CMK (cell line): ENCODE data around the gene DPP10.
"Not testable (repeated sequence)": the region's sequence is repeated elsewhere in the genome, so short reads cannot be mapped to it uniquely, and the experiment has no call there.

Experiments
- DNase-seq: peaks from one replicate; pipeline ENCODE4 v3.0.0-alpha.2; 2010; ENCODE audit warnings: low read depth

The DPP10 gene

DNA sequence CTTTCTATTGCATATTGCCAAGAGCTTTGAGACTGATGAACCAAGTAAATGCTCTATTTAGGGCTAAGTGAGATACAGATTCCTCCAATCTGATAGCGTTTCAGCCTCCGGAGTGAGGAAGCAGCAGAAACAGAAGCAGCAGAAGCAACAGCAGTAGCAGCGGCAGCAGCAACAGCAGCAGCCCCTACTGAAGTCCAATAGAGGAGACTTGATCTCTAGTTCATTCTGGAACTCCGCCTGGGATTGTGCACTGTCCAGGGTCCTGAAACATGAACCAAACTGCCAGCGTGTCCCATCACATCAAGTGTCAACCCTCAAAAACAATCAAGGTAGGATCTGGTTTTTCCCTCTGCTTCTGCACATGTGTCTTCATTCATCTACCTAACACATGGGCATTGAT, at the start of gene DPP10:
DPP10 (plus strand) TSS at position 132 of the 400 bp plus-strand sequence.
- DNase-seq = no peak

DNA sequence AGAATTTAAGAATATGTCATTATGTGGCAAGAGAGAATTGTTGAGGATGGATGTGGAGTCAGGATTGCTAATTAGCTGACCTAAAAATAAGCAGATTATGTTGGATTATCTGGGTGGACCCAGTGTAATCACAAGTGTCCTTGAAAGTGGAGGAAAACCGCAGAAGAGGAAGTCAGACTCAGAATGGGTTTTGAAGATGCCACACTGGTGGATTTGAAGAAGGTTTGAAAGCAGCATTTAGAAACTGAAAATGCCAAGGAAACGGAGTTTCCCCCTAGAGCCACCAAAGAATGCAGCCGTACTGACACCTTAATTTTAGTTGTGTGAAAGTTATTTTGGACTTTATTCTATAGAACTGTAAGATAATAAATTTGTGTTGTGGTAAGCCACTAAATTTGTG, 41.6 kb upstream of the DPP10 start:
- no peak for DNase-seq

DNA sequence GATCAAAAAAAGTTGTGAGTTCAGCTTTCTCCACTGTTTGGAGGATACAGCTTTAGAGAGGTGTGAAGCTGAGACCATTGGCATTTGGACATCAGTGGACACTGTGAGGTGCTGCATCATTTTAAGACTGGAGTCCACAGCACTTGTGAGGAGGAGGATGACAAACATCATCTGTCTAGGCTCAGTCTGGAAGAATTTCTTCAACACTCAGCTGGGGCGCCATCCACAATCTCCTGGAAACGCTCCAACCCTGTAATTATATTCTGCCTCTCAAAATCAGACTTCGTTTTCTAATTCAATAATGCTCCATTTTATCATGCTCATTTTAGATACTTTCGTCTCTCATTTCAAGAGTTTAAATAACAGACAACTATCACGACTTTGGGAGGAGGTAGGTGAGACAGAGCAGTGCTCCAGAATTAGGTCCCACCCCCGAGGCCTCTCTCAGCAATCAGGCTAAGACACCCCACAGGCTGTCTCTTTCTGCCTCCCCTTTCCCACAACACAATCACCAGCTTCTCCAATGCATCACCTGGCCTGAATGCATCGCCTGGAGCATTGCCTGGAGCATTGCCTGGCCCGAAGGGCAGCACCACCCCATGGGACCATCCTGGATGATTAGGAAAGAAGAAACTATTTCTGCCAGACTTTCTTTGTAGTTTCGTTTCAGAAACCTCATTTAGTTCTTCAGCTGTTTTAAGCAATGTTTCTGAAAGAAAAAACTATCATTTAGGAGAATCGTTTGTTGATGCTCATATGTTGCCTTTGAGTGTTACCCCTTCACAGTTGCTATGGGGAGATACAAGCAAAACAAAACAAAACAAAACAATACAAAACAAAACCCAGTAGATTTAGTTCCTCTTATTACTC, 37.0 kb upstream of the DPP10 start:
- DNase-seq = no peak

DNA sequence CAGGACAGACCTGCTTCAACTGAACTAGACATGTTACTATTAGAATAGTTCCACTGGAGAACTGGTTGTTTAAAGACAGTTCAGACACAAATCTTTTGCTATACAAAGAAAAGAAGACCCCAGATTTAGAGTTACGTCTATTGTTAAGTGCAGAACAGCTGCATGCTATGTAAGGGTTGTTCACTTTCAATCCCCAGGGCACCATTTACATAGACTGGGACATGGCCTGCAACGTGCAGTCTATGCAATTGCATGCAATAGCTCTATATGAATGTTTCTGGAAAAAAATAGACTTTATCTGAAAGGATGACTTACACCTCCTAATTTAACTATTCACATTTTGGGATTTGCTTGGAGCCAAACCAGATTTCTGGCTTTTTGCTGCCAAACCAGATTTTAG, 36.1 kb upstream of the DPP10 start:
- DNase-seq = no peak

DNA sequence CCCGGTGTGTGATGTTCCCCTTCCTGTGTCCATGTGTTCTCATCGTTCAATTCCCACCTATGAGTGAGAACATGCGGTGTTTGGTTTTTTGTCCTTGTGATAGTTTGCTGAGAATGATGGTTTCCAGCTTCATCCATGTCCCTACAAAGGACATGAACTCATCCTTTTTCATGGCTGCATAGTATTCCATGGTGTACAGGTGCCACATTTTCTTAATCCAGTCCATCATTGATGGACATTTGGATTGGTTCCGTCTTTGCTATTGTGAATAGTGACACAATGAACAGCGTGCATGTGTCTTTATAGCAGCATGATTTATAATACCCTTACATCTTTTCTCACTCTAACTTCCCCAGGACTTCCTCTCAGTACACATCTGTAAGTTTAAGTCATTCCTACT, 35.1 kb upstream of the DPP10 start:
- DNase-seq = not testable (repeated sequence)

DNA sequence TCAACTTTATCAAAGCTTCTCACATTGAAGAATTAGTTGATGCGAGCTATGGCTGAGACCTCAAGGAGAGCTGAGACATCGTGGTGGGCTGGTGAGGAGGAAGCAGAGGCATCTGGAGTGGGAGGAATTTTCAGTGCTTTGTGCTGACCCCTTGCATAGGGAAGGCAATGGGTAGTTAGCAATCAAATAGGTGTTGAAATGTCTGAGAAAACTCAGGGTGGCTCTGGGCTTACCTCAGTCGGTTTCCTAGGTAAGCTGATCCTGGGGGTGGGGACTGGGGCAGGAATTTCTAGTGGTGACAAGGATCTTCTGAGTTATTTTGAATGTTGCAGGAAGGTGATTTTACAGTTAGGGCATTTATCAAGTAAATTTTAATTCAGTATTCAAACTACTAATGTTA, 20.7 kb upstream of the DPP10 start:
- no peak for DNase-seq

DNA sequence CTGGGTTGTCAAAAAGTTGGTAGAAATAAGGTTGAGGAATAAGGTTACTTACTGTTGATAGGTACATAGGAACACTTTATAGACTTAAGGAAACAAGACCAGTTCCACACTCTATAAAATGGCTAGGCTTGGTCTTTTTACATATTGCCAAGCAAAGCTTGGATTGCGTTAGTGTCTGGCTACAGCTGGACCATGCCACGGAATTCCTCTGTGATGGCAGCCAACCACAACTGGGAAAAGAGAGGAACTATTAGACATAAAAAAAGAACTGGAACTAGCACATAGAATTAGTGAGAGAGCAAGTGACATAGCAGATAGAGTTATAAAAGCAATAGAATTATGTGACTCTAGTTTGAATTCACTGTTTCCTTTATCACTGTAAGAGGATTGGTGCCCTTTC, 17.7 kb upstream of the DPP10 start:
- no peak for DNase-seq

DNA sequence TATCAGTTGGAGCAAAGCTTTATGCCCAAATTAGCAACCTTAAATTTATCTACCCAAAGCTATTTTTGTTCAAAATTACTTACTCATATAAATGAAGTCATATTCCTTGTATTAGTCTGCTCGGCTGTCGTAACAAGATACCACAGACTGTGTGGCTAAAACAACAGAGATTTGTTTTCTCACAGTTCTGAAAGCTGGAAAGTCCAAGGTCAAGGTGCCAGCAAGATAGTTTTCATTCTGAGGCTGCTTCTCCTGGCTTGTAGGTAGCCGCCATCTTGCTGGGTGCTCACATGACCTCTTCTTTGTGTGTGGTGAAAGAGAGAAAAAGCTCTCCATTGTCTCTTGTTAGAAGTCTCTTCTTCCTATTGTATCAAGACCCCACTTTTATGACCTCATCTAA, 15.7 kb upstream of the DPP10 start:
- no peak for DNase-seq

DNA sequence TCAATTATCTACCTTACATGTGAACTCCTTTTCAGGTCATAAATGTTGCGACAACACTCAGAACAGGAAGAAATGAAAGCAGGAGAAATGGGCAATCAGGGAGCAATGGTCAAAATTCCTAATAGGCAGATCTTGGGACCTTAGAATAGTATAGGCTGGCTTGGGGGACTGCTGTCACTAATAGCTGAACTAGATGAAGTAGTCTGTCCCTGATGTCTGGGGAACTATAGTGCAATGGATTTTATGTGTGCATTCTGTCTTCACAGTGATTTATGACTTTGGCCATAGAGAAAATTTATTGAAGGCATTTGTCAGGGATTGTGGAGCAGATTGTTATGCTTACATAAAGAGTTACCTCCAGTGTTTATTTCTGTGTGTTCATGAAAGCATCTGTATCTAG, 6.1 kb upstream of the DPP10 start:
- no peak for DNase-seq

DNA sequence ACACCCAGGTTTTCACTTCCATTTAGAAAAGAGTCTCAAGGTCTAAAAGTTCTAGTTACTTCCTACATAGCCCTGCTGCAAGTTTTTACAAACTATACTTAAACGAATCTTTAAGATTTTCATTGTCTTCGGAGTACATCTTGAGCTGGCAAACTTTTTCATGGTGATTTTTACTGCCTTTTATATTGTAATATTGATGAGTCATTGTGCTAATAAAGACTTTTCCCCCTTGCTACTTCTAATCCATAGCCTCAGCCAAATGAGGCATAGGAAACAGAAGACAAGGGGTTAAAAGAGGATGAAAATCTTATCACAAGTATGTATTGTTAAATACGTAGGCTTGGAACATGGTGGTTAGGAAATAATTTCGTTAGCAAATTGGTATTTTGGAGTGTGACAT, 4.1 kb downstream of the DPP10 start:
- DNase-seq = no peak

DNA sequence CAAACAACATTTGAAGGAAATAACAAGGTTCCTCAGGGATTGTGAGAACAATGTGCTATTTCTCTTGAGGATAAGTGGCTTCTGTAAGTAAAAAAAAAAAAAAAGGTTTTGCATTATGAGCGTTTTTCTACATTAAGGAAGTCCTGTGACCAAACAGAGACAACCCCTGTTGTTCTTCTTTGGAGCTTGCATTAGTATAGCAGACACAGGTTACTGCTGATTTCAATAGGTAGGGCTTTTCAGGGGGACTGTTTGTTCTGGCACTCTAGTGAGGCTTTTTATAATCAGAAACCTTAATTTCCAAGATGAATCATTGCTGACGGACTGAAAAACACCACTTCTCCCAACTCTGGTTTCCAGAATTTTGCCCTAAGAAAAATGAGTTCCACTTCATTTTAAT, 8.2 kb downstream of the DPP10 start:
- DNase-seq = no peak

DNA sequence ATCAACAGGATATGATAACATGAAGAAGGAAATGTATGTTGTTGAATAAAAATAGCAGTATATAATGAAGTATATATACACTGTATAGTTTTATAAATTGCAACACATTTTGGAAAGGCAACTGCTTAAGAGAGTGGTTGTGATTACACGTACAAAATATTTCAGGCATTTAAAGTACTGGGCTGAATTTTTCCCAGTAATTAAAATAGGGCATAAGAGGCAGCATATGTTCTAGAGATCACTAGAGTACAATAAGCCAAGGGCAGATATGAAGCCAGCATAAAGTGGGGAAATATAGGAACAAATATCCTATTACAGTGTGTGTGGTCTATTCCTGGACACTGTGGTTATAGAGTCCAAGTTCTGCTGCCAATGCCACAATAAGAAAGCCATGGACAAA, 14.1 kb downstream of the DPP10 start:
- DNase-seq = no peak

DNA sequence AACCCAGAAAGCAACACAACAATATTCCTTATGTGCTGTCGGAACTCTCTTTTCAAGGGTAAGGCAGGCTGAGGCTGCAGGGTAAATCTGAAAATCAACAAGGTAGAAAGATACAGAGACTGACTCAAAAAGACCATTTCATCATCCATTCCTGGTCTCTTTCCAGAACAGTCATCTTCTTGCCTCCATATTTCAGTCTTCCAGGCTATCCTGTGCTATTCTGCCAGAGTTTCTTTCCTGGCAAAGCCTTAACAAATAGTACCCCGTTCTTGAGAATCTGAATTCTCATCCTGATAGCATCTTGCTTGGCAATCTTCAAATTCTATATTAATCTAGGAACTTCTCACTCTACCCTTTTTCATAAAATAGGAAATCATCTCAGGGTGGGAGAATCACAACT, 15.5 kb downstream of the DPP10 start:
- no peak for DNase-seq

DNA sequence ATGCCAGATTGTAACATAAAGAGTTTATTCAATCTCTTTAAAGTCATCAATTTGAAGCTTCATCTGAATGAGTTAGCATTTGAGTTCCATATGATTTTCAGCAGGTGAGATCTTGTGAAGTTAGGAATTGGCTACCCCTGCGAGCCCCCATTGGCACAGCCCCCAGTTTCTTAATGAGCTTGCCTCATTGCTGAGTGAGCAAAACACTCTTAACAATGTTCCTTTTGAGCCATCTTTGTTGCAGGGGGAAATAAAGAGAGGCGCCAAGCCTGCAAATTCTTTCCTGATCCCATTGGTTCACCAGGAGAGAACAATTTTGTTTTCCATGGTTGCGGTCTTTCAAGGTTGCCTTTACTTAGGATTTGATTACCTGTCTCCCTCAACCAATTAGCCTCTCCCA, 18.7 kb downstream of the DPP10 start:
- no peak for DNase-seq

DNA sequence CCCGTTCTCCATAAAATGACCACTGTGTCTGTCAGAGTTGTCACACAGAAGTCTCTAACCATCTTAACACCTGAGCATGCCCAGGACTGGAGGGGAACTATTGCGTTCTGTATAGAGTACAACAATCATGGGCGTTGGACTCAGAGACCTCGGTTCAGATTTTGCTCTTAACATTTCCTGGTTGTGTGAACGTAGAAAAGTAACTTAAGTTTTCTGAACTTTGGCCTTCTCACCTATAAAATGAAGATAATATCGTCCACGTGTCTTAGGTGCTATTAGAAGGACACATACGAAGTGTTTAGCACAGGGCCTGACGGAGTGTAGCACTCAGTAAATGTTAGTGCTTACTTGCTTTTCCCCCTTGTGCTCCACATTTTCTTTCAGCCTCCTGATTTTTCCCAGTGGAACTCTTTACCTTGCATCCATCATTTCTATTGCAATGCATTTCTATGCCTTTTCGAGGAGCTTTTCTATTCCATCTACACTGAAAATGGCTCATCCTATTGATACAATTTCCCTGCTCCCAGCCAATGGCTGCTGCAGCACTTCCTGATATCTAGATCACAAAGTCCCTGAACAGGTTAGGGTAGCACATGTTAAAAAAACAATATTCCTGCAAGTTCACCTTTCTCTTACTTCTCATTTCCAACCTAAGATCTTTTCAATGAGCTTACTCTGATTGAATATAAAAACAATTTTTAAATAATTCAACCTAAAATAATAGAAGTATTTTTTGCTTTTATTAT, 22.7 kb downstream of the DPP10 start:
- DNase-seq = no peak

DNA sequence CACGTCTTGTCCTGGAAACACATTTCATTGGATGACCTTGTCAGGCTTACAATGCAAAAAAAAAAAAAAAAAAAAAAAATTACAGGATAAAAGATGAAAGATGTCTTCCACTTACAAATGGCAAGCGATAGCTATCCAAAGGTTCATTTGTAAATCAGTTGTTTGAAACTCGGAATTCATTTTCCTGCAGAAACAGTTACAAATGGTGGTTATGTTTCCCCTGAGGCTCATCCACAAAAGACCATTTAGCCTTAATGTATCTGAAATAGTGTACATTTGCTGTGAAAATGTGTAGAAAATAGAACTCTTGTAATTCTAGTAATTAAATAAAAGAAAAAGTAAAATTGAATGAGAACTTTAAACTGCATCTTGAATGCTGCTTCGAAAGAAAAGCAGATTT, 25.9 kb downstream of the DPP10 start:
- DNase-seq = no peak

DNA sequence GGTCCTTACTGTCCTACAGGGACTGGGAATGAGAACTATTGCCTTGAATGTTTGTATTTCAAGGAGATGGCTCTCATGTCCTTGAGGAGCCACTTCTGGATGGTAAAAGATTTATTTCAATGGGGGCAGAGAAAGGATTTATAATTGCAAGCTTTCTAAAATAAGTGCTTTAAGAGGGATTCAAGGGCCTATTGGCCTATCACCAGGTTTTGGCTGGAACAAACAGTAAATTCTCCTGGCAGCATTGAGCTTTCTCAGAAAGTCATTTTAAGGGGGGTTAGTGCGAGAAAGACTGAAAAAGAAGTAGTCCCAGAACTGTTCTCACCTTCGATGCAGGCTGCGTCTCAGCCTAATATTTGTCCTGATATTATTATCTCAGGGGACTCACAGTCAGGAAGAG, 29.8 kb downstream of the DPP10 start:
- no peak for DNase-seq

DNA sequence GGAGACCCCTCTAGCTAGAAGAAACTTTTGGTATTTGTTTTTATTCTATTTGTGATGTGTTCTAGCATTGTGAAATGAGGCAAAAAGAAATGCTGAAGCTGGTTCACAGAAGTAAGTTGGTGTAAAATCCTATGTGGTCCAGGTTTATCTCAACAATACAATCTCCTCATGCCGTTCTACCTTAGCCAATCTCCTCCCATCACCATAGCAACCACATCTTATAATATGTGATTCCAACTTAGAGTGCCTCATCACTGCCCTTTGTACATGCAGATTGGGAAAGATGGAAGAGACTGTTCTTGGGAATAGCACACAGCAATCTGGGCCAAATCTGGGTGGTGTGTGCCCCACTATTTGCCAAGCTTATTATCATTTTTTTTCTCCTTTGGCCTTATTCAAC, 30.3 kb downstream of the DPP10 start:
- DNase-seq = no peak

DNA sequence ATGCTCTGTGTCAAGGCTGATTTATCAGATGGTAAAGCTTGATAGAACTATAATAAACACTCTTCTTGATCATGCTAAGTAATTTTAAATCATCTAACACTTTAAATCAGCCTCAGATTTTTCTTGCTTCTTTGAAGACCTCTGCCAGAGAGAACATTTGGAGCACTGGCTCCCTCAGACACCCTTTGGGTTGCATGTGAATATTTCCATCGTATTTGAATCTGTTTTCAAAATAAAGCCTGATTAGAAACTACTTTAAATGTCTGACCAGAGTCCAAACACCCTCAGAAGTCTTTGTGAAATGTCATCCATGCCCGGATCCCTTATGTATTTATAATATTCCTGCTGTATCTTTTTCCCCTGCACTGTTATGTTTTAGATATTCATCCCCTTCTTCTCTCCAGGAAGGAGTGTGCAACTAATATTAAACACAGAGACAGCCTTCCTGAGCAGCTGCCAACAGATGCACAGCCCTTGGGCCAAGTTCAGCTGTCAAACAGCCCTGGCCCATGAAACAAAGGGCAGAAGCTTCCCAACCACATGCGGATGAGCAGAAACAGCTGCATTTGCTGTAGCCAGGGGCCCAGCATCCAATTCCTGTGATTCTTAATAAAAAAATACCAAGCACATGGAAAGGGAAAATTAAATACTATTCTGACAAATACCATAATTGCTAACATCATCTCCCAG, 46.5 kb downstream of the DPP10 start:
- no peak for DNase-seq

DNA sequence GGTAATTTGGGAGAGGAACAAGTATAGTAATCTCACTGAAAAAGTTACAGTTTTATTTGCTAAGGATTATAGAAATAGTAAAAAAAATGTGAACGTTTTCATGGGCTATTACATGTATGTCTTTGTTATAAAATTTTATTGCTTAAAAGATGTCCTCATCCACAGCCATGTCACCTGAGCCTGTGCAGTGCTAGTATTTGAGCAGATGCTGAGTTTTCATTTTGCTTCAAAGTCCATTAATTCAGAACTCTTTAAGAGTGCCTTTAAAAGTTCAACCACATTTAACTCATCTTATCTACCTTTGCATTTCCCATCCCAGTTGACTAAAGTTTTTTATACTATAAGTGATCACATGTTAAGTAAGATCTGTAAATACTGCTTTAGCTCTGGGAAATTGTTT, 52.6 kb downstream of the DPP10 start:
- DNase-seq = no peak

DNA sequence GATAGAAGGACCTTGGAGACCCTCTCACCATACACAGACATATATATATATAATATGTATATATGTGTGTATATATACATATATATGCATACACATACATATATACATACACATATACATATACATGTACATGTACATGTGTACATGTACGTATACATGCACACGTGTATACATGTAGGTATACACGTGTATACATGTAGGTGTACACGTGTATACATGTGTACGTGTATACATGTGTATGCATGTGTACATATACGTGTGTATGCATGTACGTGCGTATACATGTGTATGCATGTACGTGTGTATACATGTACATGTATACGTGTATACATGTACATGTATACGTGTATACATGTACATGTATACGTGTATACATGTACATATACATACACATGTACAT, 54.5 kb downstream of the DPP10 start:
- DNase-seq = no peak

DNA sequence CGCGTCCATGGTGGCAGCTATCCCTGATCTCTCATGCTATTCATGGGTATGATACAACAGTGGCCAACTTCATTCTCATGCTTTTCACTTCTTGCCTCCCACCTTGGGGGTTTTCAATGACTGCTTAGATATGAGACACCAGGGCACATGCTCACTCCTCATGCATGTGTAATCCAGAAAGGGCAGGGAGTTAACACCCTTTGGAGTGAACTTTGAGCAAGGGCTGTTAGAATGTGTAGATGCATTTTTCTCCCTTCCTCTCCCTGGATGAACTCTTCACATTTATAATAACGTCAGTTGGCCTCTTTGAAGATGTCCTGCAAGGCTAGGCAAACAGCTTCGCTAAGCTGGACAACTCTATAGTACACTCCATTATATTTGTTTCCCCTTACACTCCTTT, 56.7 kb downstream of the DPP10 start:
- no peak for DNase-seq

DNA sequence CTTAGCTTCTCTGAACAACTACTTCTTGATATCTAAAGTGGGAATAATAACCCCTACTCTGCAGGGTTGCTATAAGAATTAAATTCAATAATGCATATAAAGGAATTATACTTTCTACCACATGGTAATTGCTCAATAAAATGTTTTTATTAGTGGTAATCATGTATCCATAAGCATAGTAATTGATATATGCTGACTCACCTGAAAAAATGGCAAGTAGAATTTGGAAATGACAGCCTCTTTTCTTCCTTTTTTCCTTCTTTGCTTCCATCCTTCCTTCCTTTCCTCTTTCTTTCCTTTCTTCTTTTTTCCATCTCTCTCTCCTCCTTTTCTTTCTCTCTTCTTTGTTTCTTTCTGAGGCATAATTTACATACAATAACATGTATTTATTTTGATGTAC, 65.3 kb downstream of the DPP10 start:
- no peak for DNase-seq
